Activated naive CD4-positive, alpha-beta T cell treated with anti-CD3 and anti-CD28 coated beads for 36 hours (primary cell): ENCODE results near the gene NAGK. TPM values are rescaled to one million over a fixed set of nuclear protein-coding genes. Genes with fewer than 3 reads are reported as not detected.
A peak's percentile ranks its signal among the peaks of the same experiment; 100 is the strongest.
"Not testable (repeated sequence)": the region's sequence is repeated elsewhere in the genome, so short reads cannot be mapped to it uniquely, and the experiment has no call there.

Experiments
- CTCF ChIA-PET: fragments of 350-600 bp; sonication (Branson Sonifier 250); formaldehyde crosslinking; loops from one replicate; lab custom pipeline; 2021; ENCODE audit warnings: antibody characterized with exemption; lab: Charles Lee
- DNase-seq: peaks from one replicate; pipeline ENCODE4 v3.0.0-alpha.2; 2020
- H3K27ac Mint-ChIP-seq: one replicate; pipeline ENCODE4 v1.8.0; 2021; ENCODE audit warnings: mild to moderate bottlenecking, mixed read lengths
- H3K27me3 Mint-ChIP-seq: one replicate; pipeline ENCODE4 v1.8.0; 2021; ENCODE audit warnings: low read depth, mixed read lengths
- H3K36me3 Mint-ChIP-seq: one replicate; pipeline ENCODE4 v1.8.0; 2021; ENCODE audit warnings: low read depth, mixed read lengths
- H3K4me1 Mint-ChIP-seq: one replicate; pipeline ENCODE4 v1.8.0; 2021; ENCODE audit warnings: low read depth, mixed read lengths
- H3K4me3 Mint-ChIP-seq: one replicate; pipeline ENCODE4 v1.8.0; 2021; ENCODE audit warnings: mild to moderate bottlenecking, moderate library complexity, mixed read lengths
- H3K9me3 Mint-ChIP-seq: one replicate; pipeline ENCODE4 v1.8.0; 2021; ENCODE audit warnings: mixed read lengths
- intact Hi-C: fragments of 100-400 bp; cut with micrococcal nuclease; formaldehyde crosslinking; loops from one replicate; pipeline ENCODE4 v1.15.1; 2023
- total RNA-seq, 2 experiments: library from RNA; stranded (reverse); gene quantifications; one replicate each; pipeline ENCODE4 v1.2.3, GENCODE V29; 2021

Gene NAGK
- 10 to 100 TPM; 33.2 to 38.3 TPM for total RNA-seq

DNA sequence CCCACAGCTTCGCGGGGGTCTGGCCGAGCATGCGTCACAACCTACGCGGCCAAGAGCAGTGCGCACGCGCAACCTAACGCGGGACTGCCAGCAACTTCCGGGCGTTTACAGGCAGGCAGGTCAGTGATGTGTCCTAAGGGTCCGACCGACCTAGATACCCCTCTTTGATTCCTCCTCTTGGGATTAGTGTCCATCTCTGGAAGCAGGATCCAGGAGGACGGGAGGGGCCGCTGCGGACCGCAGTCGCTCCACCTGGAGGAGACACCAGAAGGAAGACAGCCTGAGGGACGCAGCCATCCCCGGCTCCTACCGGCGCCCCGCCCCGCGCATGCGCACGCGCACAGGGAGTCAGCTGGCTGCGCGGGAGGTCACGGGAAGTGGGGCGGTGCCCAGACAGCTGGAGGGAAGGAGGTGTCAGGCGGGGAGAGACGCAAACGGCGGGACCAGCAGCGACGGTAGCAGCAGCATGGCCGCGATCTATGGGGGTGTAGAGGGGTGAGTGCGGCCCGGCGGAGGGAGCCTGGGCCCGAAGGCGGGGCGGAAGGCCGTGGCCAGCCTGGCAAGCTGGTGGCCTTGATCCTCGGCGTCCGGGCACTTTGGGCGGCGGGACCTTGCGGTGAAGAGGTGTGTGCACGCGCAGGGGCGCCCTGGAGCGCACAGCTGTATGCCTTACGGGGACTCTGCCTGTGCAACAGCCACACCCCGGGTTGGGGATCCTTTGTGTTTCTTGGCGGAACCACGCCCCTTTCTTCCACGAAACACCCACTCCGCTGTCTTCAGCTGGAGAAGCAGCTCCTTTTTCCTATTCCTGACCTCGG is at the start of gene NAGK:
Gene NAGK, plus strand, starts transcription at position 431 of the 818 bp plus-strand sequence. Its CDS starts 36 bp downstream, at position 467.
- CTCF ChIA-PET: interaction anchor here (0.7 to 2.8 kb wide), 8 partner anchors 10 to 69 kb away, joined by 3 to 10 read pairs (median 4); partner anchors contain the start of genes MCEE and MPHOSPH10
- Mint-ChIP-seq H3K4me1 (peaks cover 49% of the 10 kb centered on the region), H3K4me3 (peak within 1 kb of the TSS; percentile 95), H3K36me3 (peaks cover 4% of the 10 kb centered on the region), H3K27me3 (no peaks in the 10 kb centered on the region), H3K9me3 (no peaks in the 10 kb centered on the region), H3K27ac (peak within 1 kb of the TSS; percentile 98)
- intact Hi-C loops: loop anchor here (1.0 to 5.0 kb wide), 8 partner anchors 19 to 263 kb away; partner anchors contain the start of genes MCEE, MPHOSPH10, PAIP2B and ZNF638
- peak; percentile 96 for DNase-seq

DNA sequence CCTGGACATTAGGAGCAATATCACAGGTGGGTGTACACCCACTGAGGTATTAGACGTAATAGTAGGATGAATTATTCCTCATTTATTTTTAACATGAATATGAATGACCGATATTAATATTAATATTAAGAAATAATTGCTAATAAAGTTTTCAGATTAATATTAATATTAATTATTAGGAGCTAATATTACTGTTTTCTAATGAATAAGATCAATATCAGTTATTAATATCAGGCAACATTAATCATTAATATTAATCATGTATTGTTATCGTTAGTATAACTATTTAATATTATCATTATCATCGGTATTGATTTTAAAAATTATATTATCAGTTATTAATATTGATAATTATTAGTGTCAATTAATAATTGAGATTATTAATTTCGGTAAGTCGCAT is 48.5 kb upstream of the NAGK start:
- H3K4me3 Mint-ChIP-seq, H3K9me3 Mint-ChIP-seq, H3K27me3 Mint-ChIP-seq, DNase-seq, CTCF ChIA-PET, H3K36me3 Mint-ChIP-seq, H3K27ac Mint-ChIP-seq: not testable (repeated sequence)
- peaks cover 15% of the 10 kb centered on the region for H3K4me1 Mint-ChIP-seq
- intact Hi-C loops: loop anchor here (5.0 kb wide), 1 partner anchor 257 kb away; no protein-coding TSS in a partner anchor

DNA sequence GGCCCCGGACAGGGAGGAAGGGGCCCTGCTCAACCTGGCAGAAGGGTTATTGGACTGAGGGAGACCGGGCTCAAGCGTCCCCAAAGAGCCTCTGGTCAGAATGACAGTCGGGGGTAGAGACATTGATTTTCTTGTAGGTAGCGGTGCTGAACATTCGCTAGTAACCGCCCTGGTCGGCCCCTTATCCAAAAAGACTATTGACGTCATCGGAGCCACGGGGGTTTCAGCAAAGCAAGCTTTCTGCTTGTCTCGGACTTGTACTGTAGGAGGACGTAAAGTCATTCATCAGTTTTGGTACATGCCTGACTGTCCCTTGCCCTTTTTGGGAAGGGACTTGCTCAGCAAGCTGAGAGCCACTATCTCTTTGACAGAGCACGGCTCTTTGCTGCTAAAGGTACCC is 47.1 kb upstream of the NAGK start:
- H3K9me3 Mint-ChIP-seq, H3K4me3 Mint-ChIP-seq, H3K27me3 Mint-ChIP-seq, H3K36me3 Mint-ChIP-seq, H3K27ac Mint-ChIP-seq, DNase-seq: not testable (repeated sequence)
- CTCF ChIA-PET: interaction anchor here (0.6 to 1.0 kb wide), 2 partner anchors 133 to 292 kb away, joined by 3 read pairs; no protein-coding TSS in a partner anchor
- H3K4me1 Mint-ChIP-seq: peaks cover 15% of the 10 kb centered on the region
- intact Hi-C loops: loop anchor here (5.0 kb wide), 1 partner anchor 256 kb away; no protein-coding TSS in a partner anchor

DNA sequence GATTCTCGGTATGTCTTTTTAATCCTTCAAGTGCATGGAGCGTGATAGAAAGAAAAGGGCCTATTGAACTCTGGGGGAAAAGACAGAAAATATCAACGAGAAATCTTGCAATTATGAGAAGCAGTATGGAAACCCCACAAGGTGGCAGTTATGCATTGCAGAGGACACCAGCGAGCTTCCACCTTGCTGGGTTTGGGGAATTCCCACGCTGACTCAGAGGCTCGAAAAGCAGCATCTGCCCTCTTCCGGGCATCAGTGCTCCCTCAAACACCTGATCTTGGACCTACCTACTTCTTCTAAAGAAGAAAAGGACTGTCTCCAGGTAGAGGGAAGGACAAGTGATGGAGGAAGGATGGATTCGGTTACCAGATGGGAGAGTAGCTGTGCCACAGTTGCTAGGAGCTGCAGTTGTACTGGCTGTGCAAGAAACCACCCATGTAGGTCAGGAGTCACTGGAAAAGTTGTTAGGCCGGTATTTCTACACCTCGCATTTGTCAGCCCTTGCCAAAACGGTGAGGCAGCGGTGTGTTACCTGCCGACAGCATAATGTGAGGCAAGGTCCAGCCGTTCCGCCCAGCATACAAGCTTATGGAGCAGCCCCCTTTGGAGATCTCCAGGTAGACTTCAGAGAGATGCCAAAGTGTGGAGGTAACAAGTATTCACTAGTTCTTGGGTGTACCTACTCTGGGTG is 44.8 kb upstream of the NAGK start:
- peak overlapping the region; percentile 79 for H3K27ac Mint-ChIP-seq
- H3K36me3 Mint-ChIP-seq, H3K9me3 Mint-ChIP-seq, H3K4me3 Mint-ChIP-seq, H3K27me3 Mint-ChIP-seq: not testable (repeated sequence)
- H3K4me1 Mint-ChIP-seq: peaks cover 15% of the 10 kb centered on the region
- intact Hi-C loops: loop anchor here (1.0 to 5.0 kb wide), 8 partner anchors 26 to 487 kb away; partner anchors contain the start of genes MCEE, MPHOSPH10, NAGK and PAIP2B
- CTCF ChIA-PET: interaction anchor here (0.6 to 2.6 kb wide), 10 partner anchors 15 to 1578 kb away, joined by 3 to 11 read pairs (median 3); partner anchors contain the start of gene ZNF638
- DNase-seq: peak; percentile 90

DNA sequence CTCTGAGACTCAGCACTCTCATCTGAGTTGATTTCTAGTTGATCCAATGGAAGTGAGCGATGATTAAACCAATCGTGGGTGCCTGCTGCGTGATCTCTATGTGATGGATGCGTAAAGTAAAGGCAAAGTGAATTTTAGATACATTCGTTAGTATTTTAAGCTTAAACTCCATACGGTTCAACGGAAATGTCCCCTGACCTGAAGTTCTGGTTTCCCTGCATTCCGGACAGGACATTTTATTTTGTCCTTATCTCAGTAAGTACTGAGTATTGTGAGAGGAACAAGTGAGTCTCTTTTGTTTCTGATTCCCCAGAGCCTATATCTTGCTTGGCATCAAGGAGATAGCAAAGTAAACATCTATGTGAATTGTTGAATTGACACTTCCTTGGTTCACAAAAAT is 32.2 kb upstream of the NAGK start:
- H3K4me3 Mint-ChIP-seq, DNase-seq, CTCF ChIA-PET, H3K9me3 Mint-ChIP-seq, H3K4me1 Mint-ChIP-seq, intact Hi-C loops, H3K27ac Mint-ChIP-seq, H3K36me3 Mint-ChIP-seq: not testable (repeated sequence)
- peaks cover 12% of the 10 kb centered on the region for H3K27me3 Mint-ChIP-seq

DNA sequence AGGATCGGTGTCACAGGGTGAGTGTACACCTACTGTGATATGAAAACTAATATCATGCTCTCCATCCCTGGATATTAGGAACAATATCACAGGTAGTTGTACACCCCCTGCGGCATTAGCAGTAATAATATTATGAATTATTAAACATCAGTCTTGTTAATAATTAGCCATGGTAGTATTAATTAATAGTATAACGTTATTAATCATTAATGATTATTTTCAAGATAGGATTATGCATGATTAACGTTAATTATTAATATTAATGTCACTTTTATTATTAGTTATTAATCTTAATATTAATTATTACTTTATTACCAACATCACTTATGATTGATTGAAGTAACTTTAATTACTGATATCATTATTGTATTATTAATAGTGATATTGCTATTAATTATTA is 26.2 kb upstream of the NAGK start:
- Mint-ChIP-seq H3K9me3 (no peaks in the 10 kb centered on the region), H3K36me3 (no peaks in the 10 kb centered on the region), H3K27me3 (peaks cover 7% of the 10 kb centered on the region), H3K27ac (no peak overlapping the region), H3K4me1 (no peaks in the 10 kb centered on the region), H3K4me3 (no peak overlapping the region)
- intact Hi-C loops: no loop called here
- CTCF ChIA-PET: no interaction called here
- DNase-seq: no peak

DNA sequence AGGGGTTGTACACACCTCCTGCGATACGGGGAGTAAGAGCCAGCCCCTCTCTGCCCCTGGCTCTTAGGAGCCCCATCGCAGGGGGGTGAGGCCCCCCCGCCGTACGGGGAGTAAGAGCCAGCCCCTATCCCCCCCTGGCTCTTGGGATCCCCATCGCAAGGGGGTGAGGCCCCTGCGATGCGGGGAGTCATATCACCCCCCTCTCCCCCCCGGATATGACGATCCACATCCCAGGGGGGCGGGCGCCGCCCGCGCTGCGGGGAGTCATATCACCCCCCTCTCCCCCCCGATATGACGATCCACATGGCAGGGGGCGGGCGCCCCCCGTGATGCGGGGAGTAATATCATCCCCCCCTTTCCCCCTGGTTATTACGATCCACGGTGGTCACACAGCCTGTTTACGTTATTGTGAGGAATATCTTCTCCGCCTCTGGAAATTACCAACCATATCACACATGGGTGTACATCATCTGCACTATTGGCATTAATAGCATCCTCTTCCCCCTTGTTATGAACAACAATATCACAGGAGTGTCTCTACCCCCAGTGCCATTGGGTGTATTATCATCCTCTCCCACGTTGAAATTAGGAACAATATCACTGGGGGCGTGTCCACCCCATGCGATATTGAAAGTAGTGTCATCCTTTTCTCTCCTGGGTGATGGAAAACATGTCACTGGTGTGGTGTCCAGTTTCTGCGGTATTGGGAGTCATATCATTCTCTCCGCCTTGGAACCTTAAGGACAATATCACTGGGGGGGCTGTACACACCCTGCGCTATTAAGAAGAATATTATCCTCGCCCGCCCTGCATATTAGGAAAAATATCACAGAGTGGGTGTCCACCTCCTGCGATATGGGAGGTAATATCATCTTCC is 24.7 kb upstream of the NAGK start:
- no peaks in the 10 kb centered on the region for H3K36me3 Mint-ChIP-seq
- intact Hi-C loops: no loop called here
- H3K4me3 Mint-ChIP-seq: no peak overlapping the region
- no peak overlapping the region for H3K27ac Mint-ChIP-seq
- no peaks in the 10 kb centered on the region for H3K9me3 Mint-ChIP-seq
- H3K4me1 Mint-ChIP-seq: no peaks in the 10 kb centered on the region
- no peak for DNase-seq
- H3K27me3 Mint-ChIP-seq: peaks cover 3% of the 10 kb centered on the region
- CTCF ChIA-PET: no interaction called here

DNA sequence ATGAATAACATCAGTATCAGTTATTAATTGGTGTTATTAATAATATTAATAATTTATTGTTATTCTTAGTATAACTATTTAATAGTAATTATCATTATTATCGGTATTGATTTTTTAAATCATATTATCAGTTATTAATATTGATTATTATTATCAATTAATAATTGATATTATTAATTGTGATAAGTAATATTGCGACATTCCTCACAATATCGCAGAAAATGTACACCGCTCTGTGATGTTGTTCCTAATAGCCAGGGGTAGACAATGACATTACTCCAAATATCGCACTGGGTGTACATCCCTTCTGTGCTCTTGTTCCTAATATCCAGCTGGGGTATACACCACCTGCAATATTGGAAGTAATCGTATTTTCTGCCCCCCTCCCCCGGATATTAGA is 23.3 kb upstream of the NAGK start:
- intact Hi-C loops: no loop called here
- CTCF ChIA-PET: no interaction called here
- DNase-seq: no peak
- Mint-ChIP-seq H3K4me3 (no peak overlapping the region), H3K27ac (no peak overlapping the region), H3K36me3 (no peaks in the 10 kb centered on the region), H3K4me1 (peaks cover 10% of the 10 kb centered on the region), H3K27me3 (peaks cover 3% of the 10 kb centered on the region), H3K9me3 (no peaks in the 10 kb centered on the region)

DNA sequence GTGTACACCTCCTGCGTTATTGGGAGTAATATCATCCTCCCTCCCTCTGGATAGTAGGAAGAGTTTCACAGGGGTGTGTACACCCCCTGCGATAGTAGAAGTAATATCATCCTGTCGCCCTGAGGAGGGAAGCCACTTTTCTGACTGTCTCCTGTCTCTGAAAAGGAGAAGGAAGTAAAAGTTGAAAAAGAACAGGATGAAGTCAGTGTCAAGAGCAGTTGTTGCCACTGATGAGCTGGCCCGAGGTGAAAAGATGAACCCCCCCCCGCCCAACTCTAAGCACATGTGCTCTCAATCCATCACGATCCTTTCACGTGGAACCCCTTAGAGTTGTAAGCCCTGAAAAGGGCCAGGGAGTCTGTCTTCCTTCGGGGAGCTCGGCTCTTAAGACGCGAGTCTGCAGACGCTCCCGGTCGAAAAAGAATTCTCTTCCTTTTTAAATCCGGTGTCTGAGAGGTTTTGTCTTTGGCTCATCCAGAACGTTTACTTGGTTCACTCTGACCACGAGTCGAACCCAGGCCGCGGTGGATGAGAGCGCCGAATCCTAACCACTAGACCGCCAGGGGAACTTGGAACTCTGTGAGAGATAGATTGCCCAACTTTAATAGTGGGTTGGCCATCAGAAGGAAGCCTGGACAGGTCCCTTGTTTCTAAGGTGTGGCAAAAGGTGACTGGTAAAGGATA is 22.4 kb upstream of the NAGK start:
- CTCF ChIA-PET: interaction anchor here (0.8 to 1.8 kb wide), 2 partner anchors 22 kb away, joined by 3 to 8 read pairs; partner anchors contain the start of gene NAGK

DNA sequence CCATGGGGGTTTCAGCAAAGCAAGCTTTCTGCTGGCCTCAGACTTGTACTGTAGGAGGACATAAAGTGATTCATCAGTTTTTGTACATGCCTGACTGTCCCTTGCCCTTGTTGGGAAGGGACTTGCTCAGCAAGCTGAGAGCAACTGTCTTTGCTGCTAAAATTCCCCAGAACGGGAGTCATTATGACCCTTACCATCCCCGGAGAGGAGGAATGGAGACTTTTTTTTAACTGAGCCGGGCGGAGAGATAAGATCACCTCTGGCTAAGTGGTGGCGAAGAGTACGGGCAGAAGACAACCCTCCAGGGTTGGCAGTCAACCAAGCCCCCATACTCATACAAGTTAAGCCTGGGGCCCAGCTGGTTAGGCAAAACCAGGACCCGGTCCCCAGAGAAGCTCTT is 20.4 kb upstream of the NAGK start:
- peaks cover 13% of the 10 kb centered on the region for H3K4me1 Mint-ChIP-seq
- CTCF ChIA-PET: interaction anchor here (1.4 to 2.9 kb wide), 3 partner anchors 23 to 108 kb away, joined by 4 to 18 read pairs (median 8); no protein-coding TSS in a partner anchor
- intact Hi-C loops: no loop called here

More for the DNA sequence above, 22.4 kb upstream of the NAGK start:
- no peak overlapping the region for H3K4me3 Mint-ChIP-seq
- DNase-seq: no peak
- no peak overlapping the region for H3K27ac Mint-ChIP-seq
- H3K9me3 Mint-ChIP-seq: no peaks in the 10 kb centered on the region
- intact Hi-C loops: no loop called here
- peaks cover 3% of the 10 kb centered on the region for H3K27me3 Mint-ChIP-seq
- no peaks in the 10 kb centered on the region for H3K36me3 Mint-ChIP-seq
- H3K4me1 Mint-ChIP-seq: peaks cover 13% of the 10 kb centered on the region

DNA sequence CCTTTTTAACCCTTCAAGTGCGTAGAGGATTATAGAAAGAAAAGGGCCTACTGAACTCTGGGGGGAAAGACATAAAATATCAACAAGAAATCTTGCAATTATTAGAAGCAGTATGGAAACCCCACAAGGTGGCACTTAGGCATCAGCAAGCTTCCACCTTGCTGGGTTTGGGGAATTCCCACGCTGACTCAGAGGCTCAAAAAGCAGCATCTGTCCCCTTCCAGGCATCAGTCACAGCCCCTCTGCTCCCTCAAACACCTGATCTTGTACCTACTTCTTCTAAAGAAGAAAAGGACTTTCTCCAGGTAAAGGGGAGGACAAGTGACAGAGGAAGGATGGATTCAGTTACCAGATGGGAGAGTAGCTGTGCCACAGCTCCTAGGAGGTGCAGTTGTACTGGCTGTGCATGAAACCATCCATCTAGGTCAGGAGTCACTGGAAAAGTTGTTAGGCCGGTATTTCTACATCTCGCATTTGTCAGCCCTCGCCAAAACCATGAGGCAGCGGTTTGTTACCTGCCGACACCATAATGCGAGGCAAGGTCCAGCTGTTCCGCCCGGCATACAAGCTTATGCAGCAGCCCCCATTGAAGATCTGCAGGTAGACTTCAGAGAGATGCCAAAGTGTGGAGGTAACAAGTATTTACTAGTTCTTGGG is 18.6 kb upstream of the NAGK start:
- DNase-seq: peak; percentile 88
- H3K36me3 Mint-ChIP-seq, H3K27ac Mint-ChIP-seq, H3K4me3 Mint-ChIP-seq, H3K9me3 Mint-ChIP-seq, H3K27me3 Mint-ChIP-seq: not testable (repeated sequence)
- H3K4me1 Mint-ChIP-seq: peaks cover 13% of the 10 kb centered on the region
- intact Hi-C loops: loop anchor here (1.0 kb wide), 7 partner anchors 18 to 460 kb away; partner anchors contain the start of genes MCEE, MPHOSPH10 and NAGK
- CTCF ChIA-PET: interaction anchor here (0.8 to 2.9 kb wide), 6 partner anchors 16 to 463 kb away, joined by 3 to 18 read pairs (median 5); no protein-coding TSS in a partner anchor

More for the DNA sequence above, 20.4 kb upstream of the NAGK start:
- H3K9me3 Mint-ChIP-seq: no peaks in the 10 kb centered on the region
- DNase-seq: no peak
- H3K27me3 Mint-ChIP-seq: no peaks in the 10 kb centered on the region
- H3K36me3 Mint-ChIP-seq: no peaks in the 10 kb centered on the region
- no peak overlapping the region for H3K27ac Mint-ChIP-seq
- no peak overlapping the region for H3K4me3 Mint-ChIP-seq
